ENCODE results near the gene VPS26A.
"Not testable (repeated sequence)": the region's sequence is repeated elsewhere in the genome, so short reads cannot be mapped to it uniquely, and the experiment has no call there.

The VPS26A gene

GRCh38 chr10:69175326-69175725 lies 51.3 kb downstream of the VPS26A start:
- not testable (repeated sequence) for DNase-seq (ENCODE audit: low read depth in 2 of 3, low spot score in 1 of 3)

GRCh38 chr10:69176823-69177222 lies 52.8 kb downstream of the VPS26A start:
- no peak for DNase-seq (ENCODE audit: low read depth in 2 of 3, low spot score in 1 of 3)

GRCh38 chr10:69179089-69179742 lies 55.2 kb downstream of the VPS26A start:
- peak in 1 of 3 donors; percentile 20 for DNase-seq (ENCODE audit: low read depth in 2 of 3, low spot score in 1 of 3)

GRCh38 chr10:69179743-69180524 lies 56.0 kb downstream of the VPS26A start, which contains the start of gene SUPV3L1:
Gene SUPV3L1, plus strand, starts transcription at chr10:69180234. Its CDS starts 58 bp downstream, at chr10:69180292.
- peak; percentile 77 to 90 (median 81) for DNase-seq (ENCODE audit: low read depth in 2 of 3, low spot score in 1 of 3)

GRCh38 chr10:69180525-69181204 lies 56.7 kb downstream of the VPS26A start:
- peak in 1 of 3 donors; percentile 8 for DNase-seq (ENCODE audit: low read depth in 2 of 3, low spot score in 1 of 3)

- DNase-seq (ENCODE audit: low read depth in 2 of 3, low spot score in 1 of 3) = no peak
Observed at GRCh38 chr10:69181433-69181832, 57.5 kb downstream of the VPS26A start.

GRCh38 chr10:69182005-69182404 lies 58.0 kb downstream of the VPS26A start:
- DNase-seq (ENCODE audit: low read depth in 2 of 3, low spot score in 1 of 3) = no peak

- no peak for DNase-seq (ENCODE audit: low read depth in 2 of 3, low spot score in 1 of 3)
Observed at GRCh38 chr10:69186524-69186923, 62.5 kb downstream of the VPS26A start.

GRCh38 chr10:69201045-69201444 lies 77.1 kb downstream of the VPS26A start:
- DNase-seq (ENCODE audit: low read depth in 2 of 3, low spot score in 1 of 3) = no peak

GRCh38 chr10:69202332-69202731 lies 78.4 kb downstream of the VPS26A start:
- DNase-seq (ENCODE audit: low read depth in 2 of 3, low spot score in 1 of 3) = no peak

GRCh38 chr10:69208761-69209160 lies 84.8 kb downstream of the VPS26A start:
- no peak for DNase-seq (ENCODE audit: low read depth in 2 of 3, low spot score in 1 of 3)

GRCh38 chr10:69209787-69210484 lies 86.0 kb downstream of the VPS26A start:
- no peak for DNase-seq (ENCODE audit: low read depth in 2 of 3, low spot score in 1 of 3)

GRCh38 chr10:69211104-69211503 lies 87.1 kb downstream of the VPS26A start:
- no peak for DNase-seq (ENCODE audit: low read depth in 2 of 3, low spot score in 1 of 3)

GRCh38 chr10:69211524-69211923 lies 87.5 kb downstream of the VPS26A start:
- DNase-seq (ENCODE audit: low read depth in 2 of 3, low spot score in 1 of 3) = no peak

- no peak for DNase-seq (ENCODE audit: low read depth in 2 of 3, low spot score in 1 of 3)
Observed at GRCh38 chr10:69213591-69214311, 89.8 kb downstream of the VPS26A start.

GRCh38 chr10:69214666-69215131 lies 90.7 kb downstream of the VPS26A start:
- DNase-seq (ENCODE audit: low read depth in 2 of 3, low spot score in 1 of 3) = no peak

GRCh38 chr10:69215405-69216171 lies 91.6 kb downstream of the VPS26A start:
- DNase-seq (ENCODE audit: low read depth in 2 of 3, low spot score in 1 of 3) = no peak

- no peak for DNase-seq (ENCODE audit: low read depth in 2 of 3, low spot score in 1 of 3)
Observed at GRCh38 chr10:69216577-69217118, 92.7 kb downstream of the VPS26A start.

GRCh38 chr10:69217119-69217754 lies 93.3 kb downstream of the VPS26A start:
- DNase-seq (ENCODE audit: low read depth in 2 of 3, low spot score in 1 of 3) = no peak

All from stimulated activated CD4-positive, alpha-beta T cell treated with anti-CD3 and anti-CD28 coated beads, Interleukin-12 subunit alpha, Interleukin-12 subunit beta, amount 100 ng/mL, for 48 hours (primary cell).